ENCODE measurements around the gene TMEM108.
A peak's percentile ranks its signal among the peaks of the same experiment; 100 is the strongest.
"Not testable (repeated sequence)": the region's sequence is repeated elsewhere in the genome, so short reads cannot be mapped to it uniquely, and the experiment has no call there.

TMEM108 gene

GRCh38 chr3:133038089-133038730 is at the start of gene TMEM108:
Gene TMEM108 (plus strand): TSS chr3:133038391.
- Histone ChIP-seq H3K9me3 (no peaks in the 10 kb centered on the region), H3K36me3 (no peaks in the 10 kb centered on the region), H3K4me1 (peaks cover 0 to 30% (median 16%) of the 10 kb centered on the region in 4 donors), H3K27ac (no peak within 1 kb of the TSS), H3K27me3 (peaks cover 0 to 29% of the 10 kb centered on the region in 2 donors), H3K4me3 (peak within 1 kb of the TSS; percentile 52 to 62)
- TF ChIP-seq, protein P1, sequence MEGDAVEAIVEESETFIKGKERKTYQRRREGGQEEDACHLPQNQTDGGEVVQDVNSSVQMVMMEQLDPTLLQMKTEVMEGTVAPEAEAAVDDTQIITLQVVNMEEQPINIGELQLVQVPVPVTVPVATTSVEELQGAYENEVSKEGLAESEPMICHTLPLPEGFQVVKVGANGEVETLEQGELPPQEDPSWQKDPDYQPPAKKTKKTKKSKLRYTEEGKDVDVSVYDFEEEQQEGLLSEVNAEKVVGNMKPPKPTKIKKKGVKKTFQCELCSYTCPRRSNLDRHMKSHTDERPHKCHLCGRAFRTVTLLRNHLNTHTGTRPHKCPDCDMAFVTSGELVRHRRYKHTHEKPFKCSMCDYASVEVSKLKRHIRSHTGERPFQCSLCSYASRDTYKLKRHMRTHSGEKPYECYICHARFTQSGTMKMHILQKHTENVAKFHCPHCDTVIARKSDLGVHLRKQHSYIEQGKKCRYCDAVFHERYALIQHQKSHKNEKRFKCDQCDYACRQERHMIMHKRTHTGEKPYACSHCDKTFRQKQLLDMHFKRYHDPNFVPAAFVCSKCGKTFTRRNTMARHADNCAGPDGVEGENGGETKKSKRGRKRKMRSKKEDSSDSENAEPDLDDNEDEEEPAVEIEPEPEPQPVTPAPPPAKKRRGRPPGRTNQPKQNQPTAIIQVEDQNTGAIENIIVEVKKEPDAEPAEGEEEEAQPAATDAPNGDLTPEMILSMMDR (IDR thresholded peaks at IDR 0.05), result no peak
- DNase-seq, result peak; percentile 41 to 73
- intact Hi-C loops (cut with DNase I; ENCODE audit: low total_unique reads), result loop anchor here (10.0 kb wide), 2 partner anchors 303 to 347 kb away; no protein-coding TSS in a partner anchor

DNA sequence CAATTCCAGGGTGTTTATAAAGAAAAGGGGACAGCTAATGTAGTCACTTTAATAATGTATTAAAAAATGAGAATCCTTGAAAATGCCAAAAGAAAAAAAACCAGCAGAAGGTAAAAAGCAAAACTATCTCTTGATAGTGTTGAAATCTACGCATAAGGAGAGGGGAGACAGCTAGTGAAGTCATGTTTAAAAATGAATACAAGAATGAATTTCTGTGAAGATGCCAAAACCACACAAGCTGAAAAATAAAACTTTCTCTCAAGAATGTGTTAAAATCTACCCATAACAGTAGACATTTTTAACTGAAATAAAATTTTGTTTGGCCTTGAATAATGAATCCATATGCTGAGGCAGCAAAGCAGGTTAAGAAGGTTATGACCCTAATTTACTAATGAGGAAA is 42.2 kb upstream of the TMEM108 start:
- Histone ChIP-seq H3K9me3 (no peaks in the 10 kb centered on the region), H3K27ac (no peak overlapping the region), H3K4me1 (no peaks in the 10 kb centered on the region), H3K36me3 (no peaks in the 10 kb centered on the region), H3K4me3 (no peak overlapping the region), H3K27me3 (no peaks in the 10 kb centered on the region)
- intact Hi-C loops (cut with DNase I; ENCODE audit: low total_unique reads), result no loop called here
- no peak for DNase-seq
- TF ChIP-seq, protein P1 (IDR thresholded peaks at IDR 0.05), result no peak

GRCh38 chr3:132997404-132998185 is 40.6 kb upstream of the TMEM108 start:
- DNase-seq, result no peak
- intact Hi-C loops (cut with DNase I; ENCODE audit: low total_unique reads), result no loop called here

DNA sequence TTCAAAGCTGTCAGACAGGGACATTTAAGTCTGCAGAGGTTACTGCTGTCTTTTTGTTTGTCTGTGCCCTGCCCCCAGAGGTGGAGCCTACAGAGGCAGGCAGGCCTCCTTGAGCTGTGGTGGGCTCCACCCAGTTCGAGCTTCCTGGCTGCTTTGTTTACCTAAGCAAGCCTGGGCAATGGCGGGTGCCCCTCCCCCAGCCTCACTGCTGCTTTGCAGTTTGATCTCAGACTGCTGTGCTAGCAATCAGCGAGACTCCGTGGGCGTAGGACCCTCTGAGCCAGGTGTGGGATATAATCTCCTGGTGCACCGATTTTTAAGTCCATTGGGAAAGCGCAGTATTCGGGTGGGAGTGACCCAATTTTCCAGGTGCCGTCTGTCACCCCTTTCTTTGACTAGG is 33.2 kb upstream of the TMEM108 start:
- H3K4me1 ChIP-seq; H3K36me3 ChIP-seq; H3K27ac ChIP-seq; intact Hi-C loops (cut with DNase I; ENCODE audit: low total_unique reads); H3K9me3 ChIP-seq; DNase-seq; H3K27me3 ChIP-seq; H3K4me3 ChIP-seq: not testable (repeated sequence)

More at GRCh38 chr3:132997404-132998185, 40.6 kb upstream of the TMEM108 start:
- no peak overlapping the region for H3K4me3 ChIP-seq
- H3K9me3 ChIP-seq, result no peaks in the 10 kb centered on the region
- H3K27ac ChIP-seq, result no peak overlapping the region
- H3K4me1 ChIP-seq, result no peaks in the 10 kb centered on the region
- TF ChIP-seq, protein P1 (IDR thresholded peaks at IDR 0.05), result no peak
- H3K36me3 ChIP-seq, result no peaks in the 10 kb centered on the region
- H3K27me3 ChIP-seq, result no peaks in the 10 kb centered on the region

GRCh38 chr3:133007601-133008000 is 30.6 kb upstream of the TMEM108 start:
- no peak overlapping the region for H3K4me3 ChIP-seq
- no peaks in the 10 kb centered on the region for H3K36me3 ChIP-seq
- intact Hi-C loops (cut with DNase I; ENCODE audit: low total_unique reads), result no loop called here
- TF ChIP-seq, protein P1 (IDR thresholded peaks at IDR 0.05), result no peak
- H3K27ac ChIP-seq, result no peak overlapping the region
- DNase-seq, result no peak
- no peaks in the 10 kb centered on the region for H3K27me3 ChIP-seq
- H3K4me1 ChIP-seq, result no peaks in the 10 kb centered on the region
- peaks cover 0 to 14% (median 0%) of the 10 kb centered on the region in 3 donors for H3K9me3 ChIP-seq

DNA sequence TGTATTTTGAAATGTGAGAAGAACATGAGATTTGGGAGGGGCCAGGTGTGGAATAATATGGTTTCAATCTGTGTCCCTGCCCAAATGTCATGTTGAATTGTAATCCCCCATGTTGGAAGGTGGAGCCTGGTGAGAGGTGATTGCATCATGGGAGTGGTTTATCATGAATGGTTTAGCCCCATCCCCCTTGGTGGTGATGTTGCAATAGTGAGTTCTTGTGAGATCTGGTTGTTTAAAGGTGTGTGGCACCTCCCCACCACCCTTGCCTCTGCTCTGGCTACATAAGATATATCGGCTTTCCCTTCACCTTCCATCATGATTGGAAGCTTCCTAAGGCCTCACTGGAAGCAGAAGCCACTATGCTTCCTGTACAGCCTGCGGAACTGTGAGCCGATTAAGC is 23.9 kb upstream of the TMEM108 start:
- no peak overlapping the region for H3K4me3 ChIP-seq
- TF ChIP-seq, protein P1 (IDR thresholded peaks at IDR 0.05), result no peak
- intact Hi-C loops (cut with DNase I; ENCODE audit: low total_unique reads), result no loop called here
- H3K36me3 ChIP-seq, result no peaks in the 10 kb centered on the region
- H3K27me3 ChIP-seq, result no peaks in the 10 kb centered on the region
- H3K4me1 ChIP-seq, result no peaks in the 10 kb centered on the region
- no peak overlapping the region for H3K27ac ChIP-seq
- DNase-seq, result no peak
- H3K9me3 ChIP-seq, result peaks cover 0 to 14% (median 0%) of the 10 kb centered on the region in 3 donors

DNA sequence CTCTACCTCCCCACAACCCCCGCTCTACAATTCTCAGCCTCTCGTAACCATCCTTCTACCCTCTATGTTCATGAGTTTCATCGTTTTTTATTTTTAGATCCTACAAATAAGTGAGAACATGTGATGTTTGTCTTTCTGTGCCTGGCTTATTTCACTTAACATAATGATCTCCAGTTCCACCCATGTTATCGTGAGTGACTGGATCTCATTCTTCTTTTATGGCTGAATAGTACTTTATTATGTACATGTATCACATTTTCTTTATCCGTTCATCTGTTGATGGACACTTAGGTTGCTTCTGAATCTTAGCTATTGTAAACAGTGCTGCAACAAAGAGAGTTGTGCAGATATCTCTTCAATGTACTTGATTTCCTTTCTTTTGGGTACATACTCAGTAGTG is 22.6 kb upstream of the TMEM108 start:
- DNase-seq; intact Hi-C loops (cut with DNase I; ENCODE audit: low total_unique reads); H3K9me3 ChIP-seq; H3K27ac ChIP-seq; H3K36me3 ChIP-seq; H3K4me1 ChIP-seq; H3K4me3 ChIP-seq; H3K27me3 ChIP-seq: not testable (repeated sequence)

All from tibial artery (tissue), 4 donors.